C4-2B (cell line): ENCODE measurements around the gene DMRTB1.

Source experiments
- H3K27ac ChIP-seq: fragments of 450-650 bp; 2 replicates; pipeline ENCODE4 v1.5.1; 2017
- CTCF ChIP-seq: fragments of 450-650 bp; conservative IDR thresholded peaks from 2 replicates; pipeline ENCODE4 v1.5.1; 2017; ENCODE audit warnings: mild to moderate bottlenecking
- ZFX ChIP-seq: fragments of 450-650 bp; IDR thresholded peaks from 2 replicates; pipeline ENCODE4 v1.6.1; 2017

Gene DMRTB1

DNA sequence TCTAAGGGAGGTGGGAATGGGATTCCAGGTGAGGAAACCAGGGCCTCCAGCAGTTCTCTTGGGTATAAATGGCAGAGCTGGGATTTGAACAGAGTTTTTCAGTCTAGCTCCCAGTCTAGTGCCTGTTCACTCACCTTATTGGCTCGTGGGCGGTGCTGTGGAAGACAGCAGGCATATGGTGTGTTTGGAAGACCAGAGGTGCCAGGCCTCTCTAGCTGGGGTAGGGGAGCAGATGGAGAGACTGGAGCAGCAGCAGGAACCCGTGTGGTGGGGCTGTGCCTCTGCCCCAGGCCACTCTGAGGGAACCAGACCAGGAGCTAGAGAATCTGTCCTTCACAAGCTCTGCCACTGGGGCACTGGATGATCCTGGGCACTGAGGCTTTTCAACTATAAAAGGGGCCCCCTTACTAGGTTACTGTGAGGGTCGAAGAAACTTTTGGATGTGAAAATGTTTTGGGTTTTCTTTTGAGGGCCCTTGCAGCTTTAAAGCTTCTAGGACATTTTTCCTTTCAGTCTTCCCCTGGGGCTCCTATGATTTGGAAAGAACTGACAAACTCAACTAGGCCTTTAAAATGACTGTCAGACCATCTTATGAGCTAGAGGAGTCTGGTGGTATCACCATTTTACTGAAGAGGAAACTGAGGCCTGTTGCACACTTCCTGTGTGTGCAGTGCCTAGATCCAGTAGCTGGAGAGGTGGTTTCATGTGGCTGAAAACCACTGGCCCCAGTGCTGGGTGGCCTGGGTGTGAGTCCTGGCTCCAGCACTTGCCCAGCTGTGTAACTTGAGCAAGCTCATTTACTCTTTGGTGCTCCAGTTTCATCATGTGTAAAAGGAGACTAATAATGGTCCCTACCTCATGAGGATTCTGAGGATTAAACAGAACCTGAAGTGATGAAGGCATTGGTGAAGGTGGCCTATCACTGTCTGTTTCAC lies 6.1 kb downstream of the DMRTB1 start:
- H3K27ac ChIP-seq: no peak overlapping the region

DNA sequence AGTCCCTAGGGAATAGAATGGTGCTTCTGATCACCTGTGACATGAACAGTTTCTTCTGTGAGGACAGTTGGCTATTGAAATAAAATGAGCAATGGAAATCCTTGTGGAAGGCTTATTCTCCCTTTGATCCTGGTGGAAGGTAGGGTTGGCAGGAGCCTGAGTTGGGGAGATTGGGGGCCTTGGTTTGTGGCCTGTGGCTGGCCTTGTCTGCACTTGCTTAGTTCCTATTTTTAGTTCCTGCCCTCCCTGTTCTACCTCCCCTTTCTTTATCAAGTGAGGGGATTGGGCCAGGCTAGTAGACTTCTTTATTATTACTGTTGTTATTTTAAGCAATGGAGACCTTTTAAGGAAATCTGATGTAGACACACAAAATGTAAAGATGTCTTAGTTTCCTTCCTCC lies 8.2 kb downstream of the DMRTB1 start:
- TF ChIP-seq ZFX (no peak), CTCF (no peak)
- no peak overlapping the region for H3K27ac ChIP-seq

More for the DNA sequence above, 6.1 kb downstream of the DMRTB1 start:
- TF ChIP-seq CTCF (no peak), ZFX (no peak)

- H3K27ac ChIP-seq: no peak overlapping the region
- TF ChIP-seq CTCF (no peak), ZFX (no peak)
Observed at GRCh38 chr1:53468374-53468773, 9.2 kb downstream of the DMRTB1 start.

DNA sequence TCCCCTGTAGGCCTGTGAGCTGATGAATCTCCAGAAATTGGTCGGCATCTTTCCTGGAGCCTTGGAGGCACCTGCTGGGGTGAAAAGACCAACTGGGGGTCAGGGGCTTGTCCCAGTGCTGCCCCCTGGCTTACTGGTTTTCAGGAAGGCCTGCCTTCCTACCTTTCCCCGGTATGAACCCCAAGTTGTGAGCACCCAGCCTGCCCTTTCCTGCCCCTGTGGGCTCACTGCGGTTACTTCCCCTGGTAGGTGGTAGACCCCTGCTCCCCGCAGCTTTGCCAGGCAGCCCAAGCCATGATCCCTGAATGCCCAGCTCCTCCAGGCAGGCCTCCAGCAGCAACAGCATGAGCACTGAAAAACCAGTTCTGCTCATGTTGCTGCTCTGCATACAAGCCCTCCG lies 10.2 kb downstream of the DMRTB1 start:
- H3K27ac ChIP-seq: no peak overlapping the region
- no peak for TF ChIP-seq ZFX
- no peak for TF ChIP-seq CTCF

DNA sequence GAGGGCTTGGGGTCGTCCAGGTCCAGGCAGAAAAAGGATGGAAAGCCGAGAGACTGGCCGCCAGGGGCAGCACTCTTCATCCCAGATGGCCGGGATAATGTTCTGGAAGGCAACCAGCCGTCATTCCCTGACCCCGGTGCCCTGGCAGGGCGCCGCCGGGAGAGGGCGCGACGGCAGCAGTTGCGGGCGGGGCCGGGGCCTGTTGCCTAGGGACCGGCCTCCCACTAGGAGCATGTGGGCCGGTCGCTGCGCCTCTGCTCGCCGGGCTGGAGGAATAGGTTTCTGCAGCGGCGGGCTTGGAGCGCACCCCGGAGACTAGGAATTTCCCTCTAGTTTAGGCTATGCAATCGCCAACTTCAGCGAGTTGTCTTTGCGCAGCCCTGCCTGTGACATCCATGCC lies 11.0 kb downstream of the DMRTB1 start:
- H3K27ac ChIP-seq: no peak overlapping the region
- TF ChIP-seq ZFX: no peak
- peak; percentile 75 for TF ChIP-seq CTCF

DNA sequence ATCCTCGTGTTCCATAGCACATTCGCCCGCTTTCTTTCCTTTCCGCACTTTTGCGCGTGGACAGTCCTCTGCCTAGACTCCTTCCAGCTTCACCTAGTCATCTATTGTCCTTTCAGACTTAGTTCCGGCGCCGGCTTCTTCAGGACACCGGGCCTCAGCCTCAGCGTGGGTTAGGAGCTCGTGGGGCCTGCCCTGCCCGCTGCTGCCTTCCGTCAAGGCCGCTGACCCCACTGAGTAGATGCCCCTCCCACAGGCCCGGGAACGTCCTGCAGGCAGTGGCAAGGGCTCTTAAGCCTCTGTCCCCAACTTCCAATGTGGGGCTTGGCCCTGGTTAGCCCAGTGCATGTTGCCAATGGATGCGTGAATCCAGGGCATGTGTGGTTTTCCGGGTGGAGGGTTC lies 11.4 kb downstream of the DMRTB1 start:
- no peak for TF ChIP-seq CTCF
- no peak for TF ChIP-seq ZFX
- H3K27ac ChIP-seq: no peak overlapping the region

GRCh38 chr1:53471000-53471399 lies 11.8 kb downstream of the DMRTB1 start:
- H3K27ac ChIP-seq: no peak overlapping the region
- no peak for TF ChIP-seq ZFX

DNA sequence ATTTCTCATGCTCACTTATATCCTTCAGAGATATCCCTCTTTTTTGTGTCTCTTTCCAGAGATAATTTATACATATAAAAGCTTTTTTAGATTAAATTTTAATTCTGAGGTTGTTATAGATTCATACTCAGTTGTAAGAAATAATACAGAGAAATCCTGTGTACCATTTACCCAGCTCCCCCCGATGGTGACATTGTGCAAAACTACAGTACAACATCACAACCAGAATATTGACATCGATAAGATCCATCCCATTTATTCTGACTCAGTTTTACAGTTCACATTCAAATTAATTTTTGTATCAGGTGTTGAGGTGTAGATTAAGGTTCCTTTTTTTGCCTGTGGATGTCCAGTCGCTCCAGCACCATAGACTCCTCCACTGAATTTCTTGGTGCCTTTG lies 14.3 kb downstream of the DMRTB1 start:
- TF ChIP-seq CTCF (peak; percentile 26), ZFX (no peak)
- H3K27ac ChIP-seq: no peak overlapping the region
